GM19193 (cell line): Measurements from ENCODE around the gene WDFY4.

Source experiments
- POLR2A ChIP-seq: IDR thresholded peaks from 4 replicates; pipeline ENCODE4 v1.6.1; 2011; ENCODE audit not compliant: insufficient read depth, insufficient read length; ENCODE audit errors: extremely low read depth

WDFY4 gene

DNA sequence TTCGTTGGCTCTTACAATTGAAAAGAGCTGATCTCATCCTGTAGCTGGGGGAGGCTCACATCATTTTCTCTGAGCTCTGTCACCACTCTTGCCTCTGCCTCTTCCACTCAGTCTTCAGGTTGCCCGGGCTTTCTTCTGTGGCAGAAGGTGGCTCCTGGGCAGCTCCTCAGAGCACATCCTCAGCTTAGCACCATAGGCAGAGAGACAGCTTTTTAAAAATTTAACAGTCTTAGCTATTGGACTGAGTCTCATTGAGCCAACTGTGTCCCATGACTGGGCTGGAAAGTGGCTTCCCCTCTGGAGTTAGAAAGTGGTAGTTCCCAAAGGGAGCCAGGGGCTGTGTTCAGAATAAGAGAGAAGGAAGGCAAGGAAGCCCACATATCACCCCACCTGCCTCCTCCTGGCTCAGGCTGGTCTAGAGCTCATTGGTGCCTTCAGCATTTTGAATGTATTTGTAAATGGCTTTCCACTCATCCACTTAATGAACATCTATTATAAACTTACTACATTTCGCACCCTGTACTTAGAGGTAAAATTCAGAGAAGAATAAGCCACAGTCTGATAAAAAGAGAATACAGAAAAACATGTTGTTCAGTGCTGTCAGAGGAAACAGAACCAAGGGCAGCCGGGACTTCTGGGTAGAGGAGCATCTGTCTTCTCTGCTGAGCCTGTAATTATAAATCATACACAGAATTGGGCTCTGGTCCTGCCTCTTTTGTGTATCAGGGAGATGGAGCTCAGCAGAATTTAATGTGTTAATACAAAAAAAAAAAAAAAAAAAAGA is 119.3 kb downstream of the WDFY4 start:
- no peak for TF ChIP-seq POLR2A

DNA sequence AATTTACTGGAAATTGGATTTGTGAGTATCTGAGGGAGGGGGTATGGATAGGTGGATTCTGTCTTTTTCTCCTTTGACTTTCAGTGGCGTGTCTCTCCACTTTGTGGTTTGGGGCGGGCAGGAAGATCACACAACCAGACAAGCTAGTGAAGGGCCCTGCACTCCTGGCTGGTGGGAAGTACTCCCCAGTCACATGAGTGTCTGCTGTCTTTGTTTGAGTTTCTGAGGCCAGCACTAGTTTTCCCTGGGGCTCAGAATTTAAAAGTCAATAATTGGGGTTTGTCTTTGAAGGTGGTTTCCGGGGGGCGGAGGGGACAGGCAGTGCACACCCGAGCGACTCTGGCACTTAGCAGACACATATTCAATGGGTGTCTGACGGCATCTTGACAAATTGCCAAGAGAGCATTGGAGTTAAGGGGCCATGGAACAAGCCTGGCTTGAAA is 120.1 kb downstream of the WDFY4 start:
- no peak for TF ChIP-seq POLR2A

DNA sequence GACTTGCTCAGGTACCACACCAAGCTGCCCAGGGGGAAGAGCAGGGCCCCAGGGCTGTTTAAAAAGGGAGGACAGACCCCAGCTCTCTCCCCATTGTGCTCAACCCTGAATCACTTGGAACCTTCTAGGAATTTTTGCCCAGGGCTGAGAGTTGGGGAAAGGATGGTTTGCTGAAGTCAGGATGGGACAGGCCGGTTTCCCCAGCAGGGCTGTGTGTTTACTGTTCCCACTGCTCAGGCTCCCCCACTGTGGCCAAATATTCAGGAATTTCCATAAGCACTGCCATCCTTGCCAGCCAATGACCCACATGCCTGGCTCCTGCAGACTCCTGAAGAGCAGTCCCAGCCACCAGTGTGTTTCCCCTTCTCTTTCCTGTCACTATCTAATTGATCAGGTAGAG is 120.7 kb downstream of the WDFY4 start:
- no peak for TF ChIP-seq POLR2A

- TF ChIP-seq POLR2A: no peak
These were observed 121.2 kb downstream of the WDFY4 start for GRCh38 chr10:48805848-48806247.

DNA sequence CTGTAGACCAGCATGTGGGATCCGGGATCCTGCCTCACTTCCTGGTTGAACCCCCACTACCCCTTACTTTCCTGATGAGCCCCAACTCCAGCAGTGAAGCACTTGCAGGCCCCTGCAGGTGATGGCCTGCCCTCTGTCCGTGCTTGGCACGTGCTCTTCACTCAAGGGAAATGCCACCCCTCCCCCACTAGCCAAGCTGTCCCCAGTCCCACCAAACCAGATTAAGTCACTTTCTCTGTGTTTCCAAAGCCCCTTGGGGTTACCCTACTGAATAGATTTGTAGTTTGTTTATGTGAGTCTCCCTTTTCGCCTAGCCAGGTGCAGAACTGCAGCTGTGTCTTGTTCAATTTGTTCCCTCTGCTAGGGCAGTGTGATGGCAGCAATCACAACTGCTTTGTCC is 121.7 kb downstream of the WDFY4 start:
- no peak for TF ChIP-seq POLR2A

GRCh38 chr10:48807791-48808470 is 123.3 kb downstream of the WDFY4 start:
- TF ChIP-seq POLR2A: no peak

GRCh38 chr10:48809261-48809660 is 124.6 kb downstream of the WDFY4 start:
- no peak for TF ChIP-seq POLR2A

- no peak for TF ChIP-seq POLR2A
These were observed 126.8 kb downstream of the WDFY4 start for GRCh38 chr10:48811461-48811860.

- TF ChIP-seq POLR2A: no peak
These were observed 127.2 kb downstream of the WDFY4 start for GRCh38 chr10:48811917-48812316.

GRCh38 chr10:48813291-48813690 is 128.6 kb downstream of the WDFY4 start:
- no peak for TF ChIP-seq POLR2A

- no peak for TF ChIP-seq POLR2A
These were observed 129.2 kb downstream of the WDFY4 start for GRCh38 chr10:48813825-48814224.

DNA sequence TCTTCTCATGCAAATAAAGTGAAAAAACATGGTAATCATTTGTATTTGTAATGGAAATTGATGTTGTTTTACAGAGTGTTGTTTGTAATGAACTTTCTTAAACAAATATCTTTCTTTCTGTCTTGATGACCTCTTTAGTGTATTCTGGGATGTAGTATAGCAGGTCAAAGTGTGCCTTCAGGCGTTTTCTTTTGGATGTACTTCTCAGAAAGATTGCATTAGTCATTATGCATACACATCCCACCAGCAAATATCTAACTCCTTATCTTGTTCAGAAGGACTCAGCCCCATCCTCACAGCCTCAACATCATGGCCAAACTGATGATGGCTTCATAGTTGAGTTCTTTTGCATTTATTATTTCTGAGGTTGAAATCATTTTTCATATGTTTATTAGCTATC is 130.3 kb downstream of the WDFY4 start:
- no peak for TF ChIP-seq POLR2A

- no peak for TF ChIP-seq POLR2A
These were observed 132.5 kb downstream of the WDFY4 start for GRCh38 chr10:48817141-48817540.

DNA sequence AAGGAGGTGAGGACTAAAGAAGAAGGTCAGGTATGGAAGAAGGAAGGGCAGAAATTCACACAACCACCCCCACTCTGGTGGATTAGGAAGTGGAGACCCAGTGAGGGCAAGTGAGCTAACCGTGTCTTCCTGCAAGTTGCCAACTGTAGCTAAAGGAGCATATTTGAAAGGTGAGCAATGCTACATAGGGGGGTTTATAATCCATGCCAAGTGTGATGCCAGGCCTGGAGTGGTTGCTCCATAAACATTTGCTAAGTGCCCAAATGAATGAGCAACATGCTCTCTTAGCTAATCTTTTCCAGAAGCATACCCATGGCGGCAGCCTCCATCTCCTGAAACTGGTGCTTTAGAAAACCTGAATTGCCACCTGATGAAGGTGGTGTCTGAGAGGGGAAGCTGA is 133.4 kb downstream of the WDFY4 start:
- no peak for TF ChIP-seq POLR2A

- TF ChIP-seq POLR2A: no peak
These were observed 134.3 kb downstream of the WDFY4 start for GRCh38 chr10:48818861-48819520.

DNA sequence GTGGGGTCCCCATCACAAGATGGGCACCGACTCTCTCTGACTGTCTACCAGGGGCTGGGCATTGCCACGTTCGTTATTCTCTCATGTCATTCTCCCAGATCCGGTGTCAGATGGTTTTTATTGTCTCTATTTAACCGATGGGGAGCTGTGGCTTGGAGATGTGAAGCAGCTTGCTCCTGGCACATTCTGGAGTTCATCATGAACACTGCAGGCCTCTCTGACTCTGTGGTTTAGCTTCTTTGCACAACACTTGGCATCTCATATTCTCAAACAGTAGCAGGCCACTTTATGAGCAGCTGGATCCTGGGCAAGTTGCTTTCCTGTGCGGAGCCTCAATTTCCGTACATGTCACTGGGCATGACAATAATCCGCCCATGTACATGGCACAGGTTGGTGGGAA is 135.1 kb downstream of the WDFY4 start:
- no peak for TF ChIP-seq POLR2A
